GM12878 (cell line): ENCODE results near the gene KCTD16.

ENCODE experiments used
- CEBPB ChIP-seq, 2 experiments: fragments of 150-350 bp in 1 of 2; IDR thresholded peaks; 2 replicates each; pipeline ENCODE4 v1.6.1; 2012 to 2014; ENCODE audit warnings: low read depth in 2 of 2, low read length in 2 of 2, borderline replicate concordance in 1 of 2, inconsistent platforms in 1 of 2
- CTCF ChIP-seq, 3 experiments: IDR thresholded peaks in 2 of 3; conservative IDR thresholded peaks in 1 of 3; 2 replicates each; pipeline ENCODE4 v1.5.1; 2011; ENCODE audit warnings: low read depth in 3 of 3, low read length in 3 of 3, mild to moderate bottlenecking in 3 of 3, control low read depth in 2 of 3, moderate library complexity in 2 of 3, inconsistent platforms in 1 of 3, mixed read lengths in 1 of 3; ENCODE audit not compliant: control insufficient read depth in 2 of 3, insufficient read depth in 1 of 3; ENCODE audit errors: extremely low read depth in 1 of 3
- E2F4 ChIP-seq: IDR thresholded peaks from 2 replicates; pipeline ENCODE4 v1.6.1; 2012; ENCODE audit warnings: low read depth, low read length, improper control_type of control experiment
- E2F8 ChIP-seq: fragments of 450-650 bp; IDR thresholded peaks from 2 replicates; pipeline ENCODE4 v1.6.1; 2018; ENCODE audit warnings: mild to moderate bottlenecking, low read depth, moderate library complexity; ENCODE audit not compliant: partially characterized antibody
- ELK1 ChIP-seq: IDR thresholded peaks from 2 replicates; pipeline ENCODE4 v1.6.1; 2012; ENCODE audit warnings: low read depth, low read length, improper control_type of control experiment
- MYC ChIP-seq: IDR thresholded peaks from 2 replicates; pipeline ENCODE4 v1.6.1; 2011; ENCODE audit warnings: mild to moderate bottlenecking, low read length, moderate library complexity, inconsistent platforms; ENCODE audit not compliant: insufficient read depth, insufficient replicate concordance, insufficient read length, severe bottlenecking
- NFXL1 ChIP-seq: fragments of 450-650 bp; IDR thresholded peaks from 2 replicates; pipeline ENCODE4 v1.6.1; 2017; ENCODE audit warnings: antibody characterized with exemption, mild to moderate bottlenecking, borderline replicate concordance
- NRF1 ChIP-seq: conservative IDR thresholded peaks from 2 replicates; pipeline ENCODE4 v1.6.1; 2011; ENCODE audit warnings: mild to moderate bottlenecking, low read depth, low read length, improper control_type of control experiment
- POLR2AphosphoS5 ChIP-seq: IDR thresholded peaks from 2 replicates; pipeline ENCODE4 v1.6.1; 2011; ENCODE audit warnings: mild to moderate bottlenecking, low read length, inconsistent platforms
- RAD21 ChIP-seq: IDR thresholded peaks from 2 replicates; pipeline ENCODE4 v1.6.1; 2011; ENCODE audit warnings: mild to moderate bottlenecking, low read depth, low read length, moderate library complexity; ENCODE audit not compliant: insufficient read depth
- RFX5 ChIP-seq: IDR thresholded peaks from 2 replicates; pipeline ENCODE4 v1.6.1; 2011; ENCODE audit warnings: low read depth, low read length, improper control_type of control experiment
- TARDBP ChIP-seq: IDR thresholded peaks from 2 replicates; pipeline ENCODE4 v1.6.1; 2016; ENCODE audit warnings: borderline replicate concordance

- TF ChIP-seq MYC (no peak), CEBPB (IDR thresholded peaks at IDR 0.05; ENCODE audit: borderline replicate concordance in 1 of 2, low read depth in 2 of 2, low read length in 2 of 2) (no peak), ELK1 (no peak), CTCF (IDR thresholded peaks at IDR 0.05 in 2 of 3, conservative IDR thresholded peaks at IDR 0.05 in 1 of 3; ENCODE audit: control insufficient read depth in 2 of 3, extremely low read depth in 1 of 3, insufficient read depth in 1 of 3, low read depth in 3 of 3, low read length in 3 of 3) (peak; percentile 64 to 71 (median 69)), E2F8 (no peak), RFX5 (no peak), POLR2AphosphoS5 (no peak), RAD21 (peak; percentile 83), NFXL1 (no peak), NRF1 (no peak), TARDBP (no peak), E2F4 (no peak)
These were observed 28.4 kb upstream of the KCTD16 start for GRCh38 chr5:144142139-144142823.
